C4-2B (cell line): ENCODE results near the gene ATG9B.

Source experiments
- H3K27ac ChIP-seq: fragments of 450-650 bp; 2 replicates; pipeline ENCODE4 v1.5.1; 2017
- ZFX ChIP-seq: fragments of 450-650 bp; IDR thresholded peaks from 2 replicates; pipeline ENCODE4 v1.6.1; 2017
- TF ChIP-seq, protein P1 (sequence below): fragments of 450-650 bp; conservative IDR thresholded peaks from 2 replicates; pipeline ENCODE4 v1.5.1; 2017; ENCODE audit warnings: mild to moderate bottlenecking

ATG9B gene

DNA sequence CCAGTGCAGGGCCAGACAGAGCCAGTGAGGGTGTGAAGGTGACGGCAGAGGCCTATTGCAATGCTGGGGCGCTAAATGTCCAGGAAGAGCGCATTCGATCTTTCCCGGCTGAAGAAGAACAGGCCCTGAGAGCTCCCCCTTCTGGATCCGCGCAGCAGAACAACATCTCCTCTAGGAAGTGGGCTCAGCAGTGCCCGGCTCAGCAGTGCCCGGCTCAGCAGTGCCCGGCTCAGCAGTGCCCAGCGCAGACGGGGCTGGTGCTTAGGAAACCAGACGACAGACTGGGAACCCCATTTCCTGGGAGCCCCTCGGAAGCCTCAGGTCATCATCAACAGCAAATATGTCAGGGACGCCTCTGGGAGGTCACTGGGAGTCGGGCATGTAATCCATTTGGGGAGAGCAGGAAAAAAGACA is 38.2 kb downstream of the ATG9B start:
- TF ChIP-seq, protein P1, sequence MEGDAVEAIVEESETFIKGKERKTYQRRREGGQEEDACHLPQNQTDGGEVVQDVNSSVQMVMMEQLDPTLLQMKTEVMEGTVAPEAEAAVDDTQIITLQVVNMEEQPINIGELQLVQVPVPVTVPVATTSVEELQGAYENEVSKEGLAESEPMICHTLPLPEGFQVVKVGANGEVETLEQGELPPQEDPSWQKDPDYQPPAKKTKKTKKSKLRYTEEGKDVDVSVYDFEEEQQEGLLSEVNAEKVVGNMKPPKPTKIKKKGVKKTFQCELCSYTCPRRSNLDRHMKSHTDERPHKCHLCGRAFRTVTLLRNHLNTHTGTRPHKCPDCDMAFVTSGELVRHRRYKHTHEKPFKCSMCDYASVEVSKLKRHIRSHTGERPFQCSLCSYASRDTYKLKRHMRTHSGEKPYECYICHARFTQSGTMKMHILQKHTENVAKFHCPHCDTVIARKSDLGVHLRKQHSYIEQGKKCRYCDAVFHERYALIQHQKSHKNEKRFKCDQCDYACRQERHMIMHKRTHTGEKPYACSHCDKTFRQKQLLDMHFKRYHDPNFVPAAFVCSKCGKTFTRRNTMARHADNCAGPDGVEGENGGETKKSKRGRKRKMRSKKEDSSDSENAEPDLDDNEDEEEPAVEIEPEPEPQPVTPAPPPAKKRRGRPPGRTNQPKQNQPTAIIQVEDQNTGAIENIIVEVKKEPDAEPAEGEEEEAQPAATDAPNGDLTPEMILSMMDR = peak; percentile 92
- TF ChIP-seq ZFX = no peak
- no peak overlapping the region for H3K27ac ChIP-seq

DNA sequence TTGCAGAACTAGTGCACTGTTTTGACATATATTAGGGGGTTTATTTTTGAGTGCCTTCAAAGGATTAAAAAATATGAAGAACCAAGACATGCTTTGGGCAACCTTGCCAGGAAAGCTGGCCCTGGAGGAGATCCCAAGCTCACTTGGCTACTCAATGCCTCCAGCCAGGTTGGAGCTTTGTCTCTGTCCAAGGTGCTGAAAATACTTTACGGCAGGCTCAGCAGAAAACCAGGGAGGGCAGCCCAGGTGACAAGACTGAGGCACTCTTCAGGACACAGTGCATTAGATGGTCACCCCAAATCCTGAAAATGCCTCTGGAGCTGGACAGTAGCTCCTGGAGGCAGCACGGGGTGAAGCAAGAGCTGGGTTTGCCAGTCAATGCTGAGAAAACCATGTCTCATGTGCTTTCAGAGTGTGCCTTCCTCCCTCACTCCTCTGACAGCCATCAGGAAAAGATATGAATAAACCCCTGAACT is 40.4 kb downstream of the ATG9B start:
- TF ChIP-seq, protein P1 = no peak
- no peak for TF ChIP-seq ZFX
- H3K27ac ChIP-seq = no peak overlapping the region

DNA sequence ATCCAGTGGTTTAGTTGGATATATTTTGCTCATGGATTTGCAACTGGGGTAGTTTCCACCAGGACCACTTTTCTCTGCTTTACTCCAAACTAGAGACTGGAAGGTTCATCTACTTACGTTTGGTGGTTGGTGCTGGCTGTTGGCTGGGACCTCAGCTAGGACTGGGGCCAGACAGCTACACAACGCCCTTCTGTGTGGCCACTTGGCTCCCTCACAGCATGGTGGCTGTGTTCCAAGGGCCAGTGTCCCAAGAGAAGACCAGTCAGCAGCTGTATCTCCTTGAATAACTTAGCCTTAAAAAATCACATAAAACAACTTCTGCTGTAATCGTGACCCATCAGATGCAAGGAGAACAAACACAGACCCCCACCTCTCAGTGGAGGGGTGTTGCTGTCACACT is 41.9 kb downstream of the ATG9B start:
- H3K27ac ChIP-seq = no peak overlapping the region
- no peak for TF ChIP-seq ZFX
- TF ChIP-seq, protein P1 = no peak

DNA sequence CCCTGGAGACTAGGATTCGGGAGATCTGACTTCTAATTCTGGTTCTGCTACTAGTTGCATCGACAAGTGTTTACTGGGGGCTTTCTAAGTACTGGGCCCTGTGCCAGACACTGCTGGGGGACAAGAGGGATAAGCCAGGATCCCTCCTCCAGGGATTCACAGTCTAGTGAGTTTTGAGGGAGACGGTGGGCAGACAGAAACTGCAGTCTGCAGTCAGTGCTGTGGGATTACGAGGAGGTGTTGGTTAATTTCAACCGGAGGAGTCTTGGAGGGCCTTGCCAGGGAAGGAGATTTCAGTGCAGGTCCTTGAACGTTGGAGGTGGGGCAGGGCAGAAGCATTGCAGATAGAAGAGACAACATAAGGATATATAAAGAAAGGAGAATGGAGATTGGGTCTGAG is 42.6 kb downstream of the ATG9B start:
- TF ChIP-seq, protein P1 = no peak
- TF ChIP-seq ZFX = no peak
- no peak overlapping the region for H3K27ac ChIP-seq

DNA sequence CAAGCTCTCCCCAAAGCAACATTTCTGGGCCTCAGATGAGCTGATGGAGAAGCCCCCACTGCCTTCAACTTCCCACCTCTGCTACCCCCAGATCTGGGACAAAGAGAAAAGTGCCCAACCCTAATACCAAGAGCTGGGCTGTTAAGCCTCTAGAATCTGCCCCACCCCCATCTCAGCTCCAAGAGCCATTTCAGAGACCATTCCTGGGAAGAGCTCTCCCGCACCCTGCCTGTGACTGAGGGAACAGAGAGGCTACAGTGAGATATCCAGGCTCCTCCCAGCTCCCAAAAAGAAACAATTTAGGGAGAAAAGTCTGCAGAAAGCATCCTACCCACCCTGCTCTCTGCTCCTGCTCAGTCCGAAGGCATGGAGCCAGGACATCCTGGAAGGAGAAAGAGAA is 43.6 kb downstream of the ATG9B start:
- H3K27ac ChIP-seq = no peak overlapping the region
- TF ChIP-seq, protein P1 = no peak
- no peak for TF ChIP-seq ZFX

DNA sequence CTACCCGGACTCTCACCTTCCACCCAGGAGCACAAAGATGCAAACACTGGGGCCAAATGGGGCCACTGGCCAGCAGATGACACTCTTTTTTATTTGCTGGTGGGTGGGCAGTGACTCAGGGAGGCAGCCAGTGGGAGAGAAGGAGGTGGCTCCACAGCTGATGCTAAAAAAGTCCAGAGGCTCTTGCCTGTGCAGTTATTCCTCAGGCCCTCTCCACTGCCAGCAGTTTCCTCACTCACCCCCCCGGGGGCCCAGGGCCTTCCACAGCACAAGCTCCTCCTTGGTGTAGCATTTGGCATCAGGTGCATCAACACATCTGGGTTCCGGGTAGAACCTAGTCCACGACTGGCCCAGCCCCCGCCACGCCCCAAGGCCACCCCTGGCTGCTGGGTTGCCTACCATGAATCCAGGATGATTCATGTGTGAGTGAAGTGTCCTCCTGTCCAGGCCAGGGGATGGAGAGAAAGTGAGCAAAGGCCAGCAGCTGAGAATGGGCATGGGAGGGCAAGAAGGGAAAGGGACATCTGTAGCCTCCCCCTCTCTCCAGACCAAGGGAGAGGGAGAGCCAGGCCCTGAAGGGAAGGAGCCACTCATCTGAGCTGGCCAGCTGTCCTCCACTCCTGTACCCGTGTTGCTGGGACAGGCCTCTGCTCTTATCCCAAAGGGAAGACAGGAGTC is 44.4 kb downstream of the ATG9B start:
- no peak overlapping the region for H3K27ac ChIP-seq
- TF ChIP-seq, protein P1 = no peak
- no peak for TF ChIP-seq ZFX

DNA sequence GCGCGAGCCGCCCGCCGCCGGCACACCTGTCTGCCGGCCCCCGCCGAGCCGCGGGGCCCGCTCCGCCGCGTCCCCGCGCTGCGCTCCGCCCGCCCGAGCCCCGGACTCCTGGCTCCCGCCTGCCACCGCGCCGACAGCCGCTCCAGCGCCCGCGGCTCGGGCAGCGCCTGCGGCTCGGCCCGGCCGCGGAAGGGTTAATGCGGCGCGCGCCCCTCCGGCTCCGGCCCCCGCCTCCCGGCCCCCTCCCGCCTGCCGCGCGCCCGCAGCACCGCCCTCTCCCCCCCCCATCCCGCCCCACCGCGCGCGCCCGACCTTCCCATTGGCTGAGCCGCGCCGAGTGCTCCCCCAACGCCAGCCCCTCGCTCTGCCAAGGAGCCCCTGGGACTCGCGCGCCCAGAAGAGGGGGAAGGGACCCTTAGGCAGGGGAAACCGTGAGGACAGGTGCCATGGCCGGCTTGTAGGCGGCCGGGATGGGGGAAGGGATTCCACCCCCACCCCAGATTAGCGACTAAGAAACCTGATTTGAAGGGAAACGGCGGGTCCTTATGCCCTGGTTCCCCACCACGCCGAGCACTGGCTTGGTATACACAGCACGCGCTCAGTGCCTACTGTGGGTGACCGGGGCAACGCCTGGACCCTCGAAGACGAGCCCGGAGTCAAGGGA is 46.0 kb downstream of the ATG9B start, which contains the start of gene KCNH2:
Gene KCNH2, minus strand, starts transcription at position 196 of the 664 bp plus-strand sequence. CDS start 408 bp downstream, outside the sequence.
- no peak within 1 kb of the TSS for H3K27ac ChIP-seq
- TF ChIP-seq ZFX = no peak
- TF ChIP-seq, protein P1 = no peak
